SK-N-SH (cell line): ENCODE results near the gene PCSK6. TPM values are rescaled to one million over a fixed set of nuclear protein-coding genes. Genes with fewer than 3 reads are reported as not detected.

Experiments used
- CTCF ChIA-PET: fragments of 300-600, 350-600 bp; formaldehyde crosslinking; extraction: SDS; loops from one replicate; lab custom pipeline; 2021; lab: Yijun Ruan, JAX
- POLR2A ChIA-PET: fragments of 350-600 bp; sonication (Branson Sonifier 250); formaldehyde crosslinking; extraction: SDS; loops from one replicate; lab custom pipeline; 2020; ENCODE audit warnings: antibody characterized with exemption, inconsistent platforms; lab: Yijun Ruan, JAX
- DNase-seq: peaks from one replicate; pipeline ENCODE4 v3.0.0; 2012
- H2AFZ ChIP-seq: fragments of 200-600 bp; sonication (generic); 2 replicates; pipeline ENCODE4 v1.8.1; 2016; ENCODE audit warnings: antibody characterized with exemption, mild to moderate bottlenecking, low read depth
- H3F3A ChIP-seq: fragments of 200-600 bp; sonication (generic); replicated peaks from 2 replicates; pipeline ENCODE3; 2016; ENCODE audit warnings: antibody characterized with exemption, mild to moderate bottlenecking; ENCODE audit not compliant: insufficient read depth
- H3K27ac ChIP-seq, 2 experiments: fragments of 200-500 bp in 1 of 2; fragments of 200-600 bp in 1 of 2; sonication (Bioruptor generic) in 1 of 2; sonication (generic), shearing (Covaris generic) in 1 of 2; 2 replicates each; pipeline versions ENCODE4 v1.5.1 to v1.6.1; 2014 to 2016; ENCODE audit warnings: low read depth in 2 of 2, inconsistent platforms in 1 of 2, low read length in 1 of 2, mild to moderate bottlenecking in 1 of 2, mixed read lengths in 1 of 2
- H3K27me3 ChIP-seq: fragments of 200-600 bp; sonication (generic), shearing (Covaris generic); 2 replicates; pipeline ENCODE4 v1.6.1; 2016; ENCODE audit warnings: mixed run types; ENCODE audit not compliant: insufficient read depth
- H3K36me3 ChIP-seq, 2 experiments: fragments of 200-500 bp in 1 of 2; fragments of 200-600 bp in 1 of 2; sonication (Bioruptor generic) in 1 of 2; sonication (generic) in 1 of 2; replicated peaks in 1 of 2; 2 replicates each; pipeline versions ENCODE3 to v1.5.1; 2014 to 2016; ENCODE audit warnings: low read length in 1 of 2, mild to moderate bottlenecking in 1 of 2; ENCODE audit not compliant: insufficient read depth in 2 of 2, control insufficient read depth in 1 of 2
- H3K4me1 ChIP-seq, 2 experiments: fragments of 200-500 bp in 1 of 2; fragments of 200-600 bp in 1 of 2; sonication (Bioruptor generic) in 1 of 2; sonication (generic), shearing (Covaris generic) in 1 of 2; 2 replicates each; pipeline versions ENCODE4 v1.5.1 to v1.6.1; 2014 to 2016; ENCODE audit warnings: low read depth in 1 of 2, low read length in 1 of 2, mixed run types in 1 of 2; ENCODE audit not compliant: insufficient read depth in 2 of 2, control insufficient read depth in 1 of 2
- H3K4me2 ChIP-seq: fragments of 200-600 bp; sonication (generic), shearing (Covaris generic); 2 replicates; pipeline ENCODE4 v1.6.1; 2017; ENCODE audit warnings: mixed run types
- H3K4me3 ChIP-seq, 2 experiments: fragments of 200-500 bp in 1 of 2; fragments of 200-600 bp in 1 of 2; sonication (Bioruptor generic) in 1 of 2; sonication (generic), shearing (Covaris generic) in 1 of 2; 2 replicates each; pipeline versions ENCODE4 v1.5.1 to v1.8.1; 2014 to 2016; ENCODE audit warnings: low read depth in 2 of 2, inconsistent platforms in 1 of 2, low read length in 1 of 2, mild to moderate bottlenecking in 1 of 2, mixed read lengths in 1 of 2, moderate library complexity in 1 of 2
- H3K79me2 ChIP-seq: fragments of 200-600 bp; sonication (generic); 2 replicates; pipeline ENCODE4 v1.8.1; 2017; ENCODE audit warnings: mild to moderate bottlenecking; ENCODE audit not compliant: insufficient read depth
- H3K9ac ChIP-seq: fragments of 200-600 bp; sonication (generic); 2 replicates; pipeline ENCODE4 v1.6.1; 2017; ENCODE audit warnings: mixed run types
- H3K9me2 ChIP-seq: fragments of 200-600 bp; sonication (generic); 2 replicates; pipeline ENCODE4 v1.6.1; 2017; ENCODE audit warnings: mixed run types
- H3K9me3 ChIP-seq: fragments of 200-600 bp; sonication (generic); 2 replicates; pipeline ENCODE4 v1.6.1; 2017; ENCODE audit warnings: mixed run types, mild to moderate bottlenecking, moderate library complexity
- H4K20me1 ChIP-seq: fragments of 200-600 bp; sonication (generic); 2 replicates; pipeline ENCODE4 v1.6.1; 2017; ENCODE audit warnings: mild to moderate bottlenecking, mixed run types; ENCODE audit not compliant: insufficient read depth
- CHD2 ChIP-seq: fragments of 150-350 bp; IDR thresholded peaks from 2 replicates; pipeline ENCODE4 v1.6.1; 2018; ENCODE audit warnings: low read length; ENCODE audit not compliant: partially characterized antibody
- EP300 ChIP-seq, 2 experiments: IDR thresholded peaks; 2 replicates each; pipeline versions ENCODE4 v1.4.0 to v1.6.1; 2012; ENCODE audit warnings: borderline replicate concordance in 1 of 2, low read depth in 1 of 2, low read length in 1 of 2
- FOSL2 ChIP-seq: IDR thresholded peaks from 2 replicates; pipeline ENCODE4 v1.4.0; 2012; ENCODE audit warnings: low read depth, mild to moderate bottlenecking, moderate library complexity, borderline replicate concordance
- FOXM1 ChIP-seq: IDR thresholded peaks from 2 replicates; pipeline ENCODE4 v1.4.0; 2012; ENCODE audit warnings: low read depth, mild to moderate bottlenecking
- MEF2A ChIP-seq: IDR thresholded peaks from 2 replicates; pipeline ENCODE4 v1.4.0; 2012; ENCODE audit warnings: low read depth, borderline replicate concordance
- MXI1 ChIP-seq: IDR thresholded peaks from 2 replicates; pipeline ENCODE4 v1.6.1; 2012; ENCODE audit warnings: mild to moderate bottlenecking, low read depth, low read length, improper control_type of control experiment
- NFIC ChIP-seq: IDR thresholded peaks from 2 replicates; pipeline ENCODE4 v1.4.0; 2012; ENCODE audit warnings: borderline replicate concordance
- NRF1 ChIP-seq: IDR thresholded peaks from 2 replicates; pipeline ENCODE4 v1.6.1; 2012; ENCODE audit warnings: low read depth, mild to moderate bottlenecking, low read length
- RAD21 ChIP-seq: IDR thresholded peaks from 2 replicates; pipeline ENCODE4 v1.6.1; 2012; ENCODE audit warnings: mild to moderate bottlenecking, low read length
- SIN3A ChIP-seq: IDR thresholded peaks from 2 replicates; pipeline ENCODE4 v1.6.1; 2012; ENCODE audit warnings: low read depth, mild to moderate bottlenecking, low read length, moderate library complexity, borderline replicate concordance
- SMC3 ChIP-seq: IDR thresholded peaks from 2 replicates; pipeline ENCODE4 v1.6.1; 2012; ENCODE audit warnings: low read depth, low read length, improper control_type of control experiment
- TAF1 ChIP-seq: IDR thresholded peaks from 2 replicates; pipeline ENCODE4 v1.6.1; 2012; ENCODE audit warnings: low read depth, mild to moderate bottlenecking, low read length, moderate library complexity, borderline replicate concordance
- WGBS: methylation state at CpG from one replicate; pipeline ENCODE4 v1.1.6; 2017; ENCODE audit warnings: low lambda C conversion rate; 5-methylcytosine and 5-hydroxymethylcytosine counted together
- polyA plus RNA-seq, 3 experiments: library from polyadenylated mRNA; depleted of rRNA; stranded (reverse); fragments of >200 nt; gene quantifications; 2 replicates each; pipeline ENCODE4 v1.2.3, GENCODE V29; 2012
- TF ChIP-seq, protein P1 (sequence below): fragments of 200-600 bp; sonication (generic); IDR thresholded peaks from 2 replicates; pipeline ENCODE4 v1.6.1; 2017; ENCODE audit warnings: antibody characterized with exemption, mild to moderate bottlenecking, moderate library complexity
- TF ChIP-seq, protein P2 (sequence below): IDR thresholded peaks from 2 replicates; pipeline ENCODE4 v1.6.1; 2012; ENCODE audit warnings: mild to moderate bottlenecking, low read depth, low read length, moderate library complexity
- TF ChIP-seq, protein P3 (sequence below): fragments of 150-350 bp; IDR thresholded peaks from 2 replicates; pipeline ENCODE4 v1.6.1; 2016; ENCODE audit warnings: mild to moderate bottlenecking, low read depth, low read length
- TF ChIP-seq, protein P4 (sequence below): fragments of 150-350 bp; IDR thresholded peaks from 2 replicates; pipeline ENCODE4 v1.6.1; 2017; ENCODE audit warnings: antibody characterized with exemption, low read length, low read depth, borderline replicate concordance

Gene PCSK6
- polyA plus RNA-seq, 1 of the 3 experiments (the other 2 are of a cell fraction) = 0.03 TPM

DNA sequence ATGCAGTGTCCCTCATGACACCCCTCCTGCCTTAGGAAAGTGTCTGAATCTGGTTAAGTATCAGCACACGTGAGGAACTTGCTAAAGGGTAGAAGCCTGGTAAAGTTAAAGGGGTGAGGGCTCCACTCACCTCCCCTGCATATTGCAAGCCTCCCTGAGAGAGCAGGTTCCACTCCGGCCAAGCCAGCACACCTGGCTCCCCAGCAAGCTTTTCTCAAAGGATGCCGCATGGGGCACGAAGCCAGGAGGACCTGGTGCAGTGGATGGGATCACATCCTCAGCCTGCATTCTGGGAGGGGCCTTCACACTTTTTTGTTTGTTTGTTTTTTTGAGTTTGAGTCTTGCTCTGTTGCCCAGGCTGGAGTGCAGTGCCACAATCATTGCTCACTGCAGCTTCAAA is 79.9 kb downstream of the PCSK6 start (continued):
- TF ChIP-seq, protein P1, sequence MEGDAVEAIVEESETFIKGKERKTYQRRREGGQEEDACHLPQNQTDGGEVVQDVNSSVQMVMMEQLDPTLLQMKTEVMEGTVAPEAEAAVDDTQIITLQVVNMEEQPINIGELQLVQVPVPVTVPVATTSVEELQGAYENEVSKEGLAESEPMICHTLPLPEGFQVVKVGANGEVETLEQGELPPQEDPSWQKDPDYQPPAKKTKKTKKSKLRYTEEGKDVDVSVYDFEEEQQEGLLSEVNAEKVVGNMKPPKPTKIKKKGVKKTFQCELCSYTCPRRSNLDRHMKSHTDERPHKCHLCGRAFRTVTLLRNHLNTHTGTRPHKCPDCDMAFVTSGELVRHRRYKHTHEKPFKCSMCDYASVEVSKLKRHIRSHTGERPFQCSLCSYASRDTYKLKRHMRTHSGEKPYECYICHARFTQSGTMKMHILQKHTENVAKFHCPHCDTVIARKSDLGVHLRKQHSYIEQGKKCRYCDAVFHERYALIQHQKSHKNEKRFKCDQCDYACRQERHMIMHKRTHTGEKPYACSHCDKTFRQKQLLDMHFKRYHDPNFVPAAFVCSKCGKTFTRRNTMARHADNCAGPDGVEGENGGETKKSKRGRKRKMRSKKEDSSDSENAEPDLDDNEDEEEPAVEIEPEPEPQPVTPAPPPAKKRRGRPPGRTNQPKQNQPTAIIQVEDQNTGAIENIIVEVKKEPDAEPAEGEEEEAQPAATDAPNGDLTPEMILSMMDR = no peak
- no peak for TF ChIP-seq FOXM1

DNA sequence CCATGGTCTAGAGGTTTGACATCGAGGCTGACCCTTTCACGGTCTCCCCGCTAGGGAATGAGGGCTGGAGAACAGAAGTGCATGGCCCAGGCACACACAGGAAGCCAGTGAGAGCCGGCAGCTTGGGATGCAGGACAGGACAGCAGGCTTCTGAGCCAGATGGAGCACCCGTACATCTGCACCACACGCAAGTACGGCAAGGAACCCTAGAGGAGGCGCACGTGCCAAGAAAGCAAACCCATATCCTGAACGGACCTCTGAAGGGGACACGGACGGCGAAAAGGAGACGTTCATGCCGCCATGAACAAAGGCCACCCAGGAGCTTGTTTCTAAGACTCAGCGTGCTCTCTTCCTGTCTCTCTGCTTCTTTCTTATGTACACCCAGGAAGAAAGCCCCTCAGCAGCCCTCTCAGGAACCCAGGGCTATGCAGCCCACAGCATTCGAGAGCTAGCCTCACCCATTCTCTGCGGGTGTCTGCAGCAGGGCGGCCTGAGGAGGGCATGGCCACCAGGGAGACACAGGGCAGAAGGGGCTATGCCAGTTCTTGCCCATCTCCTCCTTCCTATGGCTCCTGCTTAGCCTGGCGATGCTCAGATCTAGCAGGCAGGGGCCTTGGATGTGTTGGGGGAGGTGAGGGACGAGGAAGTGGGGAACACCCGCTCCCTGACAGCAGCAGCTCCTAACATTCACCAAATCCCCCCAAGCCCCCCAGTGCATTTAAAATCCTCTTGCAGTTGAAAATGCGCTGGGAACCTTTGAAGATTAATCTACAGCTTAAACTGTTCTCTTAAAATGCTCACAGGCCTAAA is 81.3 kb downstream of the PCSK6 start:
- Histone ChIP-seq H3K9me2 (no peaks in the 10 kb centered on the region), H3K36me3 (no peaks in the 10 kb centered on the region), H3K4me3 (no peak overlapping the region), H3K4me1 (no peaks in the 10 kb centered on the region; a peak in 1 of 4 replicates), H3F3A (no peaks in the 10 kb centered on the region), H3K27me3 (no peaks in the 10 kb centered on the region), H3K9me3 (no peaks in the 10 kb centered on the region), H4K20me1 (no peaks in the 10 kb centered on the region), H3K27ac (no peak overlapping the region)
- 53% methylated on average over 14 of the region's 23 CpGs for WGBS
- no peak for DNase-seq
- POLR2A ChIA-PET = no interaction called here
- TF ChIP-seq TAF1 (no peak), SMC3 (no peak), NRF1 (no peak), FOXM1 (no peak), MEF2A (no peak), NFIC (no peak), SIN3A (no peak), EP300 (IDR thresholded peaks at IDR 0.05; ENCODE audit: borderline replicate concordance in 1 of 2, low read depth in 1 of 2, low read length in 1 of 2) (no peak), MXI1 (no peak), CHD2 (no peak), RAD21 (no peak), FOSL2 (no peak)
- TF ChIP-seq, protein P1 = no peak
- TF ChIP-seq, protein P2, sequence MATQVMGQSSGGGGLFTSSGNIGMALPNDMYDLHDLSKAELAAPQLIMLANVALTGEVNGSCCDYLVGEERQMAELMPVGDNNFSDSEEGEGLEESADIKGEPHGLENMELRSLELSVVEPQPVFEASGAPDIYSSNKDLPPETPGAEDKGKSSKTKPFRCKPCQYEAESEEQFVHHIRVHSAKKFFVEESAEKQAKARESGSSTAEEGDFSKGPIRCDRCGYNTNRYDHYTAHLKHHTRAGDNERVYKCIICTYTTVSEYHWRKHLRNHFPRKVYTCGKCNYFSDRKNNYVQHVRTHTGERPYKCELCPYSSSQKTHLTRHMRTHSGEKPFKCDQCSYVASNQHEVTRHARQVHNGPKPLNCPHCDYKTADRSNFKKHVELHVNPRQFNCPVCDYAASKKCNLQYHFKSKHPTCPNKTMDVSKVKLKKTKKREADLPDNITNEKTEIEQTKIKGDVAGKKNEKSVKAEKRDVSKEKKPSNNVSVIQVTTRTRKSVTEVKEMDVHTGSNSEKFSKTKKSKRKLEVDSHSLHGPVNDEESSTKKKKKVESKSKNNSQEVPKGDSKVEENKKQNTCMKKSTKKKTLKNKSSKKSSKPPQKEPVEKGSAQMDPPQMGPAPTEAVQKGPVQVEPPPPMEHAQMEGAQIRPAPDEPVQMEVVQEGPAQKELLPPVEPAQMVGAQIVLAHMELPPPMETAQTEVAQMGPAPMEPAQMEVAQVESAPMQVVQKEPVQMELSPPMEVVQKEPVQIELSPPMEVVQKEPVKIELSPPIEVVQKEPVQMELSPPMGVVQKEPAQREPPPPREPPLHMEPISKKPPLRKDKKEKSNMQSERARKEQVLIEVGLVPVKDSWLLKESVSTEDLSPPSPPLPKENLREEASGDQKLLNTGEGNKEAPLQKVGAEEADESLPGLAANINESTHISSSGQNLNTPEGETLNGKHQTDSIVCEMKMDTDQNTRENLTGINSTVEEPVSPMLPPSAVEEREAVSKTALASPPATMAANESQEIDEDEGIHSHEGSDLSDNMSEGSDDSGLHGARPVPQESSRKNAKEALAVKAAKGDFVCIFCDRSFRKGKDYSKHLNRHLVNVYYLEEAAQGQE = no peak
- TF ChIP-seq, protein P3, sequence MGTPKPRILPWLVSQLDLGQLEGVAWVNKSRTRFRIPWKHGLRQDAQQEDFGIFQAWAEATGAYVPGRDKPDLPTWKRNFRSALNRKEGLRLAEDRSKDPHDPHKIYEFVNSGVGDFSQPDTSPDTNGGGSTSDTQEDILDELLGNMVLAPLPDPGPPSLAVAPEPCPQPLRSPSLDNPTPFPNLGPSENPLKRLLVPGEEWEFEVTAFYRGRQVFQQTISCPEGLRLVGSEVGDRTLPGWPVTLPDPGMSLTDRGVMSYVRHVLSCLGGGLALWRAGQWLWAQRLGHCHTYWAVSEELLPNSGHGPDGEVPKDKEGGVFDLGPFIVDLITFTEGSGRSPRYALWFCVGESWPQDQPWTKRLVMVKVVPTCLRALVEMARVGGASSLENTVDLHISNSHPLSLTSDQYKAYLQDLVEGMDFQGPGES = no peak
- TF ChIP-seq, protein P4, sequence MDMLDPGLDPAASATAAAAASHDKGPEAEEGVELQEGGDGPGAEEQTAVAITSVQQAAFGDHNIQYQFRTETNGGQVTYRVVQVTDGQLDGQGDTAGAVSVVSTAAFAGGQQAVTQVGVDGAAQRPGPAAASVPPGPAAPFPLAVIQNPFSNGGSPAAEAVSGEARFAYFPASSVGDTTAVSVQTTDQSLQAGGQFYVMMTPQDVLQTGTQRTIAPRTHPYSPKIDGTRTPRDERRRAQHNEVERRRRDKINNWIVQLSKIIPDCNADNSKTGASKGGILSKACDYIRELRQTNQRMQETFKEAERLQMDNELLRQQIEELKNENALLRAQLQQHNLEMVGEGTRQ = no peak
- TF ChIP-seq, all 33 proteins: peak for 0
- no peak overlapping the region for H2AFZ ChIP-seq
- no peak overlapping the region for H3K4me2 ChIP-seq
- no peak overlapping the region for H3K9ac ChIP-seq
- CTCF ChIA-PET = interaction anchor here (0.8 to 1.6 kb wide), 3 partner anchors 9 to 94 kb away, joined by 3 to 4 read pairs (median 3); no protein-coding TSS in a partner anchor
- H3K79me2 ChIP-seq = no peaks in the 10 kb centered on the region
